Measurements from ENCODE around the gene FFAR3. TPM values are rescaled to one million over a fixed set of nuclear protein-coding genes. Genes with fewer than 3 reads are reported as not detected.

Gene FFAR3
- total and polyA plus RNA-seq, 9 of the 15 experiments (the other 6 are each of a cell fraction or from before 2014, with no cell fraction given) = not detected

- no peaks in the 10 kb centered on the region for H4K20me1 ChIP-seq (replicated peaks; ENCODE audit: control insufficient read depth, insufficient read depth, low read length)
- H3K27ac ChIP-seq (ENCODE audit: extremely low read depth, low read depth, low read length) = no peak overlapping the region
- in situ Hi-C loops (cut with MboI) = no loop called here
- no peaks in the 10 kb centered on the region for H3K79me2 ChIP-seq (ENCODE audit: control insufficient read depth, insufficient read depth, low read length)
- DNase-seq (ENCODE audit: extremely low read depth in 1 of 4, low spot score in 3 of 4) (no peak), ATAC-seq (no peak), FAIRE-seq (no peak)
- no peaks in the 10 kb centered on the region for H3K36me3 ChIP-seq (ENCODE audit: control insufficient read depth, insufficient read depth, low read length)
- no peak overlapping the region for H3K9ac ChIP-seq (ENCODE audit: insufficient read depth in 1 of 2, low read depth in 2 of 2, low read length in 2 of 2)
- ChIA-PET CTCF (ENCODE audit: low intra/inter-chr PET ratio) (no interaction called here), POLR2A (no interaction called here)
- H3K9me1 ChIP-seq (ENCODE audit: control insufficient read depth, insufficient read depth, low read length) = no peaks in the 10 kb centered on the region
- H2AFZ ChIP-seq (ENCODE audit: low read depth, low read length) = no peak overlapping the region
- no peak overlapping the region for H3K4me3 ChIP-seq
- TF ChIP-seq FOXJ2 (tag; IDR thresholded peaks at IDR 0.05) (0 out of 2 replicates have a peak, but pooled peaks have one; percentile 52), SNRNP70 (optimal IDR thresholded peaks at IDR 0.05; ENCODE audit: low read depth, low read length) (no peak), ZNF695 (CRISPR knock-in tag; IDR thresholded peaks at IDR 0.05) (no peak), HNRNPUL1 (IDR thresholded peaks at IDR 0.05; ENCODE audit: low read length) (no peak), RBM14 (IDR thresholded peaks at IDR 0.05; ENCODE audit: borderline replicate concordance, insufficient read depth, low read depth, low read length) (no peak), ZNF263 (CRISPR knock-in tag; IDR thresholded peaks at IDR 0.05; ENCODE audit: borderline replicate concordance) (no peak), SIRT6 (IDR thresholded peaks at IDR 0.05; ENCODE audit: low read depth, low read length) (no peak), MYNN (IDR thresholded peaks at IDR 0.05) (no peak), MYNN (CRISPR knock-in tag; IDR thresholded peaks at IDR 0.05) (no peak), ZNF740 (CRISPR knock-in tag; IDR thresholded peaks at IDR 0.05) (no peak), ZNF740 (tag; IDR thresholded peaks at IDR 0.05) (no peak), PML (IDR thresholded peaks at IDR 0.05; ENCODE audit: low read length) (no peak), CREM (IDR thresholded peaks at IDR 0.05; ENCODE audit: low read depth) (no peak), LEF1 (IDR thresholded peaks at IDR 0.05) (no peak), FOXP4 (CRISPR knock-in tag; IDR thresholded peaks at IDR 0.05; ENCODE audit: borderline replicate concordance) (no peak), ZNF133 (CRISPR knock-in tag; IDR thresholded peaks at IDR 0.05) (no peak), POU5F1 (IDR thresholded peaks at IDR 0.05; ENCODE audit: borderline replicate concordance, low read depth, low read length, partially characterized antibody) (no peak), TEAD1 (CRISPR knock-in tag; IDR thresholded peaks at IDR 0.05) (0 out of 4 replicates have a peak, but pooled peaks of 1 of the 2 experiments have one; percentile 40), HMBOX1 (IDR thresholded peaks at IDR 0.05) (no peak)
- no peaks in the 10 kb centered on the region for H3K27me3 ChIP-seq (ENCODE audit: control insufficient read depth in 2 of 2, insufficient read depth in 2 of 2, low read length in 2 of 2)
- peaks cover 17 to 29% of the 10 kb centered on the region in 2 experiments; a peak in 4 of 5 replicates for H3K4me1 ChIP-seq (replicated peaks in 1 of 2; ENCODE audit: control insufficient read depth in 2 of 2, insufficient read depth in 2 of 2, low read length in 2 of 2)
- H3K9me3 ChIP-seq (replicated peaks; ENCODE audit: control insufficient read depth, insufficient read depth, low read depth, low read length) = no peaks in the 10 kb centered on the region; the same call in none of the 2 replicates
- intact Hi-C loops (cut with micrococcal nuclease) = no loop called here
- no TSS peak for BruUV-seq (replicated peaks)
- no peak overlapping the region for H3K4me2 ChIP-seq (ENCODE audit: insufficient read depth, low read length)
- WGBS (ENCODE audit: insufficient coverage, low coverage, missing lambda C conversion rate) = 43% methylated on average over 6 of the region's 6 CpGs
Observed at GRCh38 chr19:35381926-35382325, 23.7 kb downstream of the FFAR3 start.
